GM18502 (cell line): ENCODE results near the gene RBM5.

Experiments used
- ATAC-seq: cut with Tn5 transposase; IDR thresholded peaks from one replicate; pipeline ENCODE4 v1.9.1; 2021; ENCODE audit warnings: mild to moderate bottlenecking; ENCODE audit not compliant: unreplicated experiment, poor library complexity

The RBM5 gene

GRCh38 chr3:50157827-50158529 is 69.3 kb downstream of the RBM5 start:
- no peak for ATAC-seq

GRCh38 chr3:50158530-50159146 is 69.9 kb downstream of the RBM5 start:
- no peak for ATAC-seq

- ATAC-seq: no peak
Measured at GRCh38 chr3:50160561-50160983, 71.9 kb downstream of the RBM5 start.

GRCh38 chr3:50161320-50161719 is 72.6 kb downstream of the RBM5 start:
- ATAC-seq: no peak

GRCh38 chr3:50162034-50162883 is 73.5 kb downstream of the RBM5 start:
- no peak for ATAC-seq

GRCh38 chr3:50163572-50164455 is 75.1 kb downstream of the RBM5 start:
- no peak for ATAC-seq

GRCh38 chr3:50164481-50164880 is 75.8 kb downstream of the RBM5 start:
- ATAC-seq: no peak

GRCh38 chr3:50164984-50165909 is 76.5 kb downstream of the RBM5 start:
- no peak for ATAC-seq

- ATAC-seq: no peak
Measured at GRCh38 chr3:50165910-50166538, 77.3 kb downstream of the RBM5 start.

- no peak for ATAC-seq
Measured at GRCh38 chr3:50166620-50167019, 77.9 kb downstream of the RBM5 start.

GRCh38 chr3:50167069-50167840 is 78.5 kb downstream of the RBM5 start:
- ATAC-seq: no peak

GRCh38 chr3:50167841-50168209 is 79.1 kb downstream of the RBM5 start:
- no peak for ATAC-seq

- ATAC-seq: no peak
Measured at GRCh38 chr3:50168388-50168787, 79.7 kb downstream of the RBM5 start.
